ENCODE data around the gene DNAAF5. TPM values are rescaled to one million over a fixed set of nuclear protein-coding genes. Genes with fewer than 3 reads are reported as not detected.

The DNAAF5 gene
- total and polyA plus RNA-seq, 2 of the 4 experiments (the other 2 are of a cell fraction): 12.4 to 32.6 TPM

GRCh38 chr7:767580-767940 is 41.1 kb downstream of the DNAAF5 start:
- Histone ChIP-seq H3K18ac (ENCODE audit: low read depth, low read length) (no peak overlapping the region), H3K4me1 (ENCODE audit: control insufficient read depth, insufficient read depth, low read length) (no peaks in the 10 kb centered on the region; the same call in 1 of the 2 replicates), H2BK120ac (ENCODE audit: low read depth, low read length) (no peak overlapping the region), H3K27me3 (ENCODE audit: control insufficient read depth, insufficient read depth, low read length) (no peaks in the 10 kb centered on the region), H4K20me1 (ENCODE audit: insufficient read depth, low read length) (no peaks in the 10 kb centered on the region), H3K9me1 (ENCODE audit: insufficient read depth, low read length) (no peaks in the 10 kb centered on the region), H3K14ac (replicated peaks; ENCODE audit: low read depth, low read length) (no peak overlapping the region), H3K56ac (ENCODE audit: extremely low read depth, insufficient read depth, low read length) (no peak overlapping the region), H3K9me3 (ENCODE audit: control insufficient read depth, insufficient read depth, low read length) (no peaks in the 10 kb centered on the region), H3K23ac (ENCODE audit: low read depth, low read length) (no peak overlapping the region), H3K4me2 (ENCODE audit: low read depth, low read length) (no peak overlapping the region), H2BK5ac (ENCODE audit: low read depth, low read length, poor library complexity, severe bottlenecking) (no peak overlapping the region), H2AK5ac (ENCODE audit: low read depth, low read length) (no peak overlapping the region), H4K8ac (ENCODE audit: low read depth in 2 of 2, low read length in 2 of 2) (no peak overlapping the region), H3K4me3 (ENCODE audit: insufficient read depth, low read depth, low read length) (no peak overlapping the region), H3K36me3 (ENCODE audit: control insufficient read depth, insufficient read depth, low read length) (peaks cover 34% of the 10 kb centered on the region), H2BK15ac (ENCODE audit: low read depth, low read length) (no peak overlapping the region), H3K79me1 (ENCODE audit: low read depth in 1 of 2, low read length in 2 of 2) (no peaks in the 10 kb centered on the region), H3K9ac (ENCODE audit: low read depth, low read length) (no peak overlapping the region), H4K91ac (ENCODE audit: insufficient read depth, low read depth, low read length) (no peak overlapping the region), H3K4ac (ENCODE audit: low read depth, low read length) (no peak overlapping the region), H2AK9ac (replicated peaks; ENCODE audit: low read depth, low read length, poor library complexity) (no peak overlapping the region), H4K5ac (ENCODE audit: low read depth, low read length) (no peak overlapping the region), H3K27ac (ENCODE audit: insufficient read depth, low read length) (no peak overlapping the region), H2AFZ (replicated peaks; ENCODE audit: low read length, poor library complexity) (no peak overlapping the region), H2BK20ac (ENCODE audit: low read depth, low read length) (no peak overlapping the region)
- WGBS, 2 experiments (ENCODE audit: extremely low coverage in 2 of 2, insufficient read length in 1 of 2): 98% methylated on average over 18 of the region's 21 CpGs; no CpG with 5 or more reads in 1 of the 2 experiments
- ATAC-seq (ENCODE audit: low read depth) (no peak), DNase-seq (no peak)
- TF ChIP-seq CTCF (conservative IDR thresholded peaks at IDR 0.05; ENCODE audit: low read depth, low read length) (no peak), USF2 (IDR thresholded peaks at IDR 0.05; ENCODE audit: low read depth, low read length) (no peak), CEBPB (IDR thresholded peaks at IDR 0.05; ENCODE audit: low read depth, low read length) (no peak), NFE2L2 (IDR thresholded peaks at IDR 0.05; ENCODE audit: low read depth, low read length) (no peak), BHLHE40 (IDR thresholded peaks at IDR 0.05; ENCODE audit: low read depth, low read length) (no peak), FOS (IDR thresholded peaks at IDR 0.05; ENCODE audit: low read depth, low read length) (no peak), MAFK (IDR thresholded peaks at IDR 0.05; ENCODE audit: low read depth, low read length) (no peak)
- dilution Hi-C loops (cut with HindIII; ENCODE audit: low sequenced_read_pairs, unreplicated experiment) (no loop called here), intact Hi-C loops (cut with micrococcal nuclease) (no loop called here), in situ Hi-C loops (cut with MboI; ENCODE audit: low sequenced_read_pairs) (no loop called here)
- POLR2A ChIA-PET (ENCODE audit: unreplicated experiment): no interaction called here
- no TSS peak for BruUV-seq (replicated peaks)
- CTCF ChIA-PET: no interaction called here
